NCI-H226 (cell line): Measurements from ENCODE around the gene FGF11.

Experiments used
- DNase-seq: peaks from one replicate; pipeline ENCODE4 v3.0.0-alpha.2; 2015

FGF11 gene

GRCh38 chr17:7435676-7436555, 3.4 kb upstream of the FGF11 start:
- no peak for DNase-seq

- DNase-seq, result peak; percentile 81
Measured at GRCh38 chr17:7436556-7437368, 2.5 kb upstream of the FGF11 start.

GRCh38 chr17:7437369-7437863, 1.9 kb upstream of the FGF11 start:
- DNase-seq, result no peak

GRCh38 chr17:7437950-7438614, 1.2 kb upstream of the FGF11 start:
- no peak for DNase-seq

- no peak for DNase-seq
Measured at GRCh38 chr17:7438656-7439460, 454 bp upstream of the FGF11 start.

GRCh38 chr17:7440113-7440833, 961 bp downstream of the FGF11 start:
- DNase-seq, result peak; percentile 34

- DNase-seq, result peak; percentile 21
Measured at GRCh38 chr17:7440834-7441195, 1.5 kb downstream of the FGF11 start.

- no peak for DNase-seq
Measured at GRCh38 chr17:7441266-7441665, 2.0 kb downstream of the FGF11 start.

GRCh38 chr17:7442142-7442541, 2.8 kb downstream of the FGF11 start:
- no peak for DNase-seq

- DNase-seq, result peak; percentile 69
Measured at GRCh38 chr17:7443499-7444485, 4.5 kb downstream of the FGF11 start.

- no peak for DNase-seq
Measured at GRCh38 chr17:7444682-7445618, 5.6 kb downstream of the FGF11 start, which contains the start of gene CHRNB1. Gene CHRNB1, plus strand, starts transcription at chr17:7445061. Its CDS starts 67 bp downstream, at chr17:7445128.

GRCh38 chr17:7445619-7445968, 6.3 kb downstream of the FGF11 start:
- no peak for DNase-seq

- no peak for DNase-seq
Measured at GRCh38 chr17:7448461-7448860, 9.1 kb downstream of the FGF11 start.

- DNase-seq, result no peak
Measured at GRCh38 chr17:7459961-7460545, 20.7 kb downstream of the FGF11 start.

GRCh38 chr17:7460850-7461660, 21.7 kb downstream of the FGF11 start:
- no peak for DNase-seq

- no peak for DNase-seq
Measured at GRCh38 chr17:7462474-7463371, 23.4 kb downstream of the FGF11 start.

- DNase-seq, result no peak
Measured at GRCh38 chr17:7463372-7463846, 24.1 kb downstream of the FGF11 start.
